Measurements from ENCODE around the gene APOA5.
"Not testable (repeated sequence)": the region's sequence is repeated elsewhere in the genome, so short reads cannot be mapped to it uniquely, and the experiment has no call there.

Gene APOA5

GRCh38 chr11:116827461-116827860 lies 35.8 kb upstream of the APOA5 start:
- DNase-seq = no peak

GRCh38 chr11:116826751-116827431 lies 35.2 kb upstream of the APOA5 start:
- no peak for DNase-seq

- no peak for DNase-seq
Observed at GRCh38 chr11:116825854-116826750, 34.4 kb upstream of the APOA5 start.

GRCh38 chr11:116825434-116825833 lies 33.8 kb upstream of the APOA5 start:
- DNase-seq = no peak

- DNase-seq = no peak
Observed at GRCh38 chr11:116823031-116823843, 31.6 kb upstream of the APOA5 start, which contains the start of gene APOA4. Gene APOA4, minus strand, starts transcription at chr11:116823304. Its CDS starts 113 bp downstream, at chr11:116823191.

GRCh38 chr11:116822575-116822974 lies 30.9 kb upstream of the APOA5 start:
- no peak for DNase-seq

GRCh38 chr11:116821050-116821918 lies 29.6 kb upstream of the APOA5 start:
- DNase-seq = no peak

- DNase-seq = no peak
Observed at GRCh38 chr11:116819049-116819448, 27.4 kb upstream of the APOA5 start.

- no peak for DNase-seq
Observed at GRCh38 chr11:116814502-116814901, 22.8 kb upstream of the APOA5 start.

- DNase-seq = peak; percentile 18
Observed at GRCh38 chr11:116813781-116814471, 22.2 kb upstream of the APOA5 start.

- DNase-seq = peak; percentile 17
Observed at GRCh38 chr11:116813170-116813569, 21.5 kb upstream of the APOA5 start.

- DNase-seq = no peak
Observed at GRCh38 chr11:116812109-116812508, 20.4 kb upstream of the APOA5 start.

- no peak for DNase-seq
Observed at GRCh38 chr11:116811194-116811593, 19.5 kb upstream of the APOA5 start.

GRCh38 chr11:116808262-116809175 lies 16.8 kb upstream of the APOA5 start:
- peak; percentile 15 for DNase-seq

GRCh38 chr11:116807601-116808261 lies 16.1 kb upstream of the APOA5 start:
- DNase-seq = peak; percentile 18

GRCh38 chr11:116804001-116804400 lies 12.3 kb upstream of the APOA5 start:
- DNase-seq = no peak

- DNase-seq = not testable (repeated sequence)
Observed at GRCh38 chr11:116801662-116802061, 10.0 kb upstream of the APOA5 start.

- DNase-seq = no peak
Observed at GRCh38 chr11:116800610-116801009, 8.9 kb upstream of the APOA5 start.

- DNase-seq = peak; percentile 18
Observed at GRCh38 chr11:116798368-116798767, 6.7 kb upstream of the APOA5 start.

GRCh38 chr11:116797816-116798215 lies 6.1 kb upstream of the APOA5 start:
- DNase-seq = no peak
